ENCODE results near the gene GLOD5.
A peak's percentile ranks its signal among the peaks of the same experiment; 100 is the strongest.

Gene GLOD5

GRCh38 chrX:48800574-48801279 lies 39.2 kb downstream of the GLOD5 start:
- no peak for TF ChIP-seq CTCF (IDR thresholded peaks at IDR 0.05; ENCODE audit: insufficient read depth, low read depth, low read length, missing control alignments)
- H3K4me3 ChIP-seq (ENCODE audit: low read length): peak overlapping the region; percentile 64
- DNase-seq (ENCODE audit: low read depth): no peak

- H3K4me3 ChIP-seq (ENCODE audit: low read length): peak within 1 kb of the TSS; percentile 67
- no peak for TF ChIP-seq CTCF (IDR thresholded peaks at IDR 0.05; ENCODE audit: insufficient read depth, low read depth, low read length, missing control alignments)
- peak; percentile 98 for DNase-seq (ENCODE audit: low read depth)
Measured at GRCh38 chrX:48801280-48802088, 39.9 kb downstream of the GLOD5 start, which contains the start of gene HDAC6. TSS of gene HDAC6 (plus strand) at chrX:48802067. CDS start at chrX:48802693, 626 bp downstream.

GRCh38 chrX:48802089-48802904 lies 40.8 kb downstream of the GLOD5 start:
- no peak for TF ChIP-seq CTCF (IDR thresholded peaks at IDR 0.05; ENCODE audit: insufficient read depth, low read depth, low read length, missing control alignments)
- H3K4me3 ChIP-seq (ENCODE audit: low read length): peak overlapping the region; percentile 67
- peak; percentile 85 for DNase-seq (ENCODE audit: low read depth)

GRCh38 chrX:48802905-48803200 lies 41.3 kb downstream of the GLOD5 start:
- no peak for DNase-seq (ENCODE audit: low read depth)
- peak overlapping the region; percentile 67 for H3K4me3 ChIP-seq (ENCODE audit: low read length)

GRCh38 chrX:48806081-48806480 lies 44.5 kb downstream of the GLOD5 start:
- peak; percentile 2 for DNase-seq (ENCODE audit: low read depth)
- TF ChIP-seq CTCF (IDR thresholded peaks at IDR 0.05; ENCODE audit: insufficient read depth, low read depth, low read length, missing control alignments): no peak

More at GRCh38 chrX:48802905-48803200, 41.3 kb downstream of the GLOD5 start:
- no peak for TF ChIP-seq CTCF (IDR thresholded peaks at IDR 0.05; ENCODE audit: insufficient read depth, low read depth, low read length, missing control alignments)

GRCh38 chrX:48813644-48814043 lies 52.1 kb downstream of the GLOD5 start:
- no peak for DNase-seq (ENCODE audit: low read depth)
- H3K4me3 ChIP-seq (ENCODE audit: low read length): no peak overlapping the region
- no peak for TF ChIP-seq CTCF (IDR thresholded peaks at IDR 0.05; ENCODE audit: insufficient read depth, low read depth, low read length, missing control alignments)

More at GRCh38 chrX:48806081-48806480, 44.5 kb downstream of the GLOD5 start:
- H3K4me3 ChIP-seq (ENCODE audit: low read length): no peak overlapping the region
